ENCODE results near the gene NRL.
A peak's percentile ranks its signal among the peaks of the same experiment; 100 is the strongest.

NRL gene

GRCh38 chr14:24113801-24114531 lies 783 bp downstream of the NRL start:
- peak overlapping the region; percentile 98 for H3K27ac ChIP-seq
- no peaks in the 10 kb centered on the region for H3K27me3 ChIP-seq
- TF ChIP-seq, protein P1, sequence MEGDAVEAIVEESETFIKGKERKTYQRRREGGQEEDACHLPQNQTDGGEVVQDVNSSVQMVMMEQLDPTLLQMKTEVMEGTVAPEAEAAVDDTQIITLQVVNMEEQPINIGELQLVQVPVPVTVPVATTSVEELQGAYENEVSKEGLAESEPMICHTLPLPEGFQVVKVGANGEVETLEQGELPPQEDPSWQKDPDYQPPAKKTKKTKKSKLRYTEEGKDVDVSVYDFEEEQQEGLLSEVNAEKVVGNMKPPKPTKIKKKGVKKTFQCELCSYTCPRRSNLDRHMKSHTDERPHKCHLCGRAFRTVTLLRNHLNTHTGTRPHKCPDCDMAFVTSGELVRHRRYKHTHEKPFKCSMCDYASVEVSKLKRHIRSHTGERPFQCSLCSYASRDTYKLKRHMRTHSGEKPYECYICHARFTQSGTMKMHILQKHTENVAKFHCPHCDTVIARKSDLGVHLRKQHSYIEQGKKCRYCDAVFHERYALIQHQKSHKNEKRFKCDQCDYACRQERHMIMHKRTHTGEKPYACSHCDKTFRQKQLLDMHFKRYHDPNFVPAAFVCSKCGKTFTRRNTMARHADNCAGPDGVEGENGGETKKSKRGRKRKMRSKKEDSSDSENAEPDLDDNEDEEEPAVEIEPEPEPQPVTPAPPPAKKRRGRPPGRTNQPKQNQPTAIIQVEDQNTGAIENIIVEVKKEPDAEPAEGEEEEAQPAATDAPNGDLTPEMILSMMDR (IDR thresholded peaks at IDR 0.05), result no peak
- H3K4me3 ChIP-seq (ENCODE audit: low read depth in 1 of 2, low read length in 1 of 2), result peak overlapping the region; percentile 67 to 84
- H3K4me1 ChIP-seq (ENCODE audit: control insufficient read depth in 1 of 2, insufficient read depth in 1 of 2, low read depth in 1 of 2, low read length in 1 of 2), result peaks cover 25 to 29% of the 10 kb centered on the region in 2 experiments
- peaks cover 20% of the 10 kb centered on the region for H3K36me3 ChIP-seq
- H3K9me3 ChIP-seq, result no peaks in the 10 kb centered on the region

GRCh38 chr14:24113379-24113800 lies 1.4 kb downstream of the NRL start:
- H3K4me3 ChIP-seq (ENCODE audit: low read depth in 1 of 2, low read length in 1 of 2), result peak overlapping the region; percentile 67 to 84
- TF ChIP-seq, protein P1 (IDR thresholded peaks at IDR 0.05), result no peak
- H3K27ac ChIP-seq, result peak overlapping the region; percentile 98
- no peaks in the 10 kb centered on the region for H3K27me3 ChIP-seq
- peaks cover 14% of the 10 kb centered on the region for H3K36me3 ChIP-seq
- H3K4me1 ChIP-seq (ENCODE audit: control insufficient read depth in 1 of 2, insufficient read depth in 1 of 2, low read depth in 1 of 2, low read length in 1 of 2), result peaks cover 30 to 33% of the 10 kb centered on the region in 2 experiments
- H3K9me3 ChIP-seq, result no peaks in the 10 kb centered on the region

DNA sequence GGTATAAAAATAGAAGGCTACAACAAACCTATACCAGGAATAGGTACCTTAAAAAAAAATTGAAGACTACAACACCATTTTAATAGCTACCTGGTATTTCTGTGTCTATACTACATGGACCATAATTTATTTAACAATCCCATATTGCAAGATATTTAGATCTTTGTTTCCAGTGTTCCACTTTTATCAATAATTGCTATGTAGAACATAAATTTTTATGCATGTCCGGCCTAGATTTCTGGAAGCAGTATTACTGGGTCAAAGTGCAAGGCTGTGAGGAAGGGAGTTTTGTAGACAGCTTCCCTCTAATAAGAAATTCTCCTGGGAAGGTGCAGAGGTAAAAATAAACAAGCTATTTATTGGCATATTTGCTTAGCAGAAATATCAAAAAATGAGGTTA lies 4.2 kb downstream of the NRL start:
- H3K4me3 ChIP-seq (ENCODE audit: low read depth in 1 of 2, low read length in 1 of 2), result no peak overlapping the region
- no peaks in the 10 kb centered on the region for H3K36me3 ChIP-seq
- H3K27ac ChIP-seq, result no peak overlapping the region
- H3K4me1 ChIP-seq (ENCODE audit: control insufficient read depth in 1 of 2, insufficient read depth in 1 of 2, low read depth in 1 of 2, low read length in 1 of 2), result peaks cover 18 to 19% of the 10 kb centered on the region in 2 experiments
- H3K9me3 ChIP-seq, result no peaks in the 10 kb centered on the region
- TF ChIP-seq, protein P1 (IDR thresholded peaks at IDR 0.05), result no peak
- no peaks in the 10 kb centered on the region for H3K27me3 ChIP-seq

- H3K4me3 ChIP-seq (ENCODE audit: low read depth in 1 of 2, low read length in 1 of 2), result no peak overlapping the region
- H3K36me3 ChIP-seq, result no peaks in the 10 kb centered on the region
- TF ChIP-seq, protein P1 (IDR thresholded peaks at IDR 0.05), result no peak
- H3K27me3 ChIP-seq, result no peaks in the 10 kb centered on the region
- H3K27ac ChIP-seq, result no peak overlapping the region
- no peaks in the 10 kb centered on the region for H3K9me3 ChIP-seq
- peaks cover 15 to 16% of the 10 kb centered on the region in 2 experiments for H3K4me1 ChIP-seq (ENCODE audit: control insufficient read depth in 1 of 2, insufficient read depth in 1 of 2, low read depth in 1 of 2, low read length in 1 of 2)
Observed at GRCh38 chr14:24110060-24110459, 4.7 kb downstream of the NRL start.

DNA sequence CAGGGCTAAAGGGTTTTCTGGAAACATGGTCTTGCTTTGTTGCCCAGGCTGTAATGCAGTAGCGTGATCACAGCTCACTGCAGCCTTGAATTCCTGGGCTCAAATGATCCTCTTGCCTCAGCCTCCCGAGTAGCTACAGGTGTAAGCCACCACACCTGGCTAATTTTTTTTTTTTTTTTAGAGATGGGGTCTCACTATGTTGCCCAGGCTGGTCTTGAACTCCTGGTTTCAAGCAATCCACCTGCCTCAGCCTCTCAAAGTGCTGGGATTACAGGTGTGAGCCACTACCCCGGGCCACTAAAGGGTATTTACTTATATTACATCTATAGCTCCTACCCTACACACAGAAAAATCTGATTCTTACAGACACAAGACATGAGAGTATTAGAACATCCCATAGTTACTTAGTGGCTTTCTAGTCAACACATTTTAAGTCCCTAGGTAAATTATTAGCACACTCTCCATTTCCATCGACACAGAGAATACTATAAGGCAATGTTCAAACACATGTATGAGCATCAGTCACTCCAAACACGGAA lies 6.3 kb downstream of the NRL start:
- H3K27ac ChIP-seq, result peak overlapping the region; percentile 60
- peak overlapping the region in 1 of 2 experiments; percentile 3 for H3K4me3 ChIP-seq (ENCODE audit: low read depth in 1 of 2, low read length in 1 of 2)

More for the DNA sequence above, 6.3 kb downstream of the NRL start:
- Histone ChIP-seq H3K27me3 (no peaks in the 10 kb centered on the region), H3K4me1 (ENCODE audit: control insufficient read depth in 1 of 2, insufficient read depth in 1 of 2, low read depth in 1 of 2, low read length in 1 of 2) (peaks cover 8 to 11% of the 10 kb centered on the region in 2 experiments), H3K9me3 (no peaks in the 10 kb centered on the region), H3K36me3 (no peaks in the 10 kb centered on the region)
- TF ChIP-seq, protein P1 (IDR thresholded peaks at IDR 0.05), result no peak
